Measurements from ENCODE around the gene RASSF3. TPM values are rescaled to one million over a fixed set of nuclear protein-coding genes. Genes with fewer than 3 reads are reported as not detected.
"Not testable (repeated sequence)": the region's sequence is repeated elsewhere in the genome, so short reads cannot be mapped to it uniquely, and the experiment has no call there.

RASSF3 gene
- total and polyA plus RNA-seq, 2 donors: 9.4 to 22.8 TPM

DNA sequence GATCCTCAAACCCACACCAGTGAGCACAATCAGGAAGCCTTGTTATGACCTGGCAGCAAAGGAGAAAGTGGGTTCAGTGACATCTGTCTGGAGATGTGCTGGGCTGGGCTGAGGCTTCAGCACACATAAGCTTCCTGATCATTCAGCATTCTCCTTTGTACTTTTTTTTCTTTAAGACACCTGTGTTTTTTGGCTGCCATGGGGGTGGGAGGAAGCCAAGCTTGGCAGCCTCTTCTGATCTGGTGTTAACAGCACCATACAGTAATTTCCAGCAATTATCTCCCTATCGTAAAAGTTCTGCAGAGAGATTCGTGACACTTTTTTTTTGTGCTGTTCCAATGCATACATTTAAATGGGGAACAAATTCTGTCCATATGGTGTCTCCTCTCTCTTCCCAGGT, 38.9 kb upstream of the RASSF3 start:
- Histone ChIP-seq H3K36me3 (ENCODE audit: control insufficient read depth in 2 of 2, insufficient read depth in 2 of 2, low read length in 1 of 2) (no peaks in the 10 kb centered on the region), H3K4me3 (ENCODE audit: low read length in 2 of 2) (no peak overlapping the region), H3K4me1 (ENCODE audit: control insufficient read depth in 2 of 2, insufficient read depth in 2 of 2, low read length in 2 of 2) (peaks cover 31 to 58% of the 10 kb centered on the region in 2 donors), H3K27ac (ENCODE audit: low read depth in 1 of 2, low read length in 1 of 2) (peak overlapping the region; percentile 73 to 84), H3K27me3 (ENCODE audit: control insufficient read depth in 2 of 2, insufficient read depth in 1 of 2, low read length in 1 of 2) (no peaks in the 10 kb centered on the region), H3K9me3 (ENCODE audit: control insufficient read depth in 2 of 2, insufficient read depth in 1 of 2, low read length in 1 of 2) (peaks cover 0 to 19% of the 10 kb centered on the region in 2 donors)
- DNase-seq (ENCODE audit: low read depth in 6 of 9, low spot score in 9 of 9): peak; percentile 39 to 90 (median 72)
- 3% methylated on average over 2 of the region's 2 CpGs for WGBS

- H3K4me3 ChIP-seq (ENCODE audit: low read length in 2 of 2): no peak overlapping the region
- H3K9me3 ChIP-seq (ENCODE audit: control insufficient read depth in 2 of 2, insufficient read depth in 1 of 2, low read length in 1 of 2): peaks cover 0 to 19% of the 10 kb centered on the region in 2 donors
- peaks cover 31 to 52% of the 10 kb centered on the region in 2 donors for H3K4me1 ChIP-seq (ENCODE audit: control insufficient read depth in 2 of 2, insufficient read depth in 2 of 2, low read length in 2 of 2)
- DNase-seq (ENCODE audit: low read depth in 6 of 9, low spot score in 9 of 9): no peak
- WGBS: 98% methylated on average over 2 of the region's 2 CpGs
- H3K27ac ChIP-seq (ENCODE audit: low read depth in 1 of 2, low read length in 1 of 2): no peak overlapping the region
- no peaks in the 10 kb centered on the region for H3K27me3 ChIP-seq (ENCODE audit: control insufficient read depth in 2 of 2, insufficient read depth in 1 of 2, low read length in 1 of 2)
- no peaks in the 10 kb centered on the region for H3K36me3 ChIP-seq (ENCODE audit: control insufficient read depth in 2 of 2, insufficient read depth in 2 of 2, low read length in 1 of 2)
These were observed 38.1 kb upstream of the RASSF3 start for GRCh38 chr12:64572241-64572640.

DNA sequence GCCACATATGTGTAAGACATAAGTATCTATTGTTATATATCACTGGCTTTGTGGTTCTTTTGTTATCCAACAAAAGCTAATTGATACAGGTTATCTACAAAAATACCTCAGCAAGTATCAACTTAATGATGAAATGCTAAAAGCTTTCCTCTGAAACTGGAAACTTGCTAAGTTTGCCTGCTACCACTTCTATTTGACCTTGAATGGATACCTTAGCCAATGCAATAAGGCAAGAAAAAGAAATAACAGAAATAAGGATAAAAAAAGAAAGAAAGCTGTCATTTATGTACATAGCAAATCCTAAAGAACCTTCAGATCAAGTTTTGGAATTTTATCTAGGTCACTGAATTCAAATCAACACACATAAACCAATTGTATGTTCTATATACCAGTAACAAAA, 35.5 kb upstream of the RASSF3 start:
- Histone ChIP-seq H3K27me3 (ENCODE audit: control insufficient read depth in 2 of 2, insufficient read depth in 1 of 2, low read length in 1 of 2) (no peaks in the 10 kb centered on the region), H3K9me3 (ENCODE audit: control insufficient read depth in 2 of 2, insufficient read depth in 1 of 2, low read length in 1 of 2) (peaks cover 0 to 19% of the 10 kb centered on the region in 2 donors), H3K4me3 (ENCODE audit: low read length in 2 of 2) (no peak overlapping the region), H3K4me1 (ENCODE audit: control insufficient read depth in 2 of 2, insufficient read depth in 2 of 2, low read length in 2 of 2) (peaks cover 22 to 26% of the 10 kb centered on the region in 2 donors), H3K27ac (ENCODE audit: low read depth in 1 of 2, low read length in 1 of 2) (no peak overlapping the region), H3K36me3 (ENCODE audit: control insufficient read depth in 2 of 2, insufficient read depth in 2 of 2, low read length in 1 of 2) (no peaks in the 10 kb centered on the region)
- no peak for DNase-seq (ENCODE audit: low read depth in 6 of 9, low spot score in 9 of 9)

- Histone ChIP-seq H3K36me3 (ENCODE audit: control insufficient read depth in 2 of 2, insufficient read depth in 2 of 2, low read length in 1 of 2) (no peaks in the 10 kb centered on the region), H3K27ac (ENCODE audit: low read depth in 1 of 2, low read length in 1 of 2) (no peak overlapping the region), H3K27me3 (ENCODE audit: control insufficient read depth in 2 of 2, insufficient read depth in 1 of 2, low read length in 1 of 2) (no peaks in the 10 kb centered on the region), H3K4me3 (ENCODE audit: low read length in 2 of 2) (no peak overlapping the region), H3K9me3 (ENCODE audit: control insufficient read depth in 2 of 2, insufficient read depth in 1 of 2, low read length in 1 of 2) (peaks cover 0 to 18% of the 10 kb centered on the region in 2 donors), H3K4me1 (ENCODE audit: control insufficient read depth in 2 of 2, insufficient read depth in 2 of 2, low read length in 2 of 2) (peaks cover 4% of the 10 kb centered on the region in 2 donors)
- WGBS: 99% methylated on average over 4 of the region's 4 CpGs
- DNase-seq (ENCODE audit: low read depth in 6 of 9, low spot score in 9 of 9): no peak
These were observed 33.2 kb upstream of the RASSF3 start for GRCh38 chr12:64577046-64577445.

DNA sequence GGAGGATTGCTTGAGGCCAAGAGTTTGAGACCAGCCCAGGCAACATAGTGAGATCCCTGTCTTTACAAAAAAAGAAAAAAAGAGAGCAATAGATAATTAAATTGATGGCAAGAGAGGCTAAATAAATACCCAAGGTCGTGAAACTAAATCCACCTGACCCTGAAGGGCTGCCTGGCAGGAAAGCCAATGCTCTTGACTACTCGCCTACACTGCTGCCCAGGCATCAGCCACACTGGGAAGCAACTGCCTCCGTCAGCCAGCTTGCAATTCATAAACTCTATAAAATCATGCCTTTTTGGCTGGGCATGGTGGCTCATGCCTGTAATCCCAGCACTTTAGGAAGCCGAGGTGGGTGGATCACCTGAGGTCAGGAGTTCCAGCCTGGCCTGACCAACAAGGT, 31.7 kb upstream of the RASSF3 start:
- Histone ChIP-seq H3K27me3 (ENCODE audit: control insufficient read depth in 2 of 2, insufficient read depth in 1 of 2, low read length in 1 of 2) (no peaks in the 10 kb centered on the region), H3K36me3 (ENCODE audit: control insufficient read depth in 2 of 2, insufficient read depth in 2 of 2, low read length in 1 of 2) (no peaks in the 10 kb centered on the region), H3K9me3 (ENCODE audit: control insufficient read depth in 2 of 2, insufficient read depth in 1 of 2, low read length in 1 of 2) (peaks cover 0 to 15% of the 10 kb centered on the region in 2 donors), H3K4me1 (ENCODE audit: control insufficient read depth in 2 of 2, insufficient read depth in 2 of 2, low read length in 2 of 2) (peaks cover under 1 to 11% of the 10 kb centered on the region in 2 donors), H3K27ac (ENCODE audit: low read depth in 1 of 2, low read length in 1 of 2) (no peak overlapping the region), H3K4me3 (ENCODE audit: low read length in 2 of 2) (no peak overlapping the region)
- 96% methylated on average over 4 of the region's 4 CpGs for WGBS
- no peak for DNase-seq (ENCODE audit: low read depth in 6 of 9, low spot score in 9 of 9)

GRCh38 chr12:64580681-64581080, 29.6 kb upstream of the RASSF3 start:
- H3K27me3 ChIP-seq (ENCODE audit: control insufficient read depth in 2 of 2, insufficient read depth in 1 of 2, low read length in 1 of 2): no peaks in the 10 kb centered on the region
- DNase-seq (ENCODE audit: low read depth in 6 of 9, low spot score in 9 of 9): no peak
- WGBS: 97% methylated on average over 2 of the region's 2 CpGs
- no peak overlapping the region for H3K27ac ChIP-seq (ENCODE audit: low read depth in 1 of 2, low read length in 1 of 2)
- H3K4me1 ChIP-seq (ENCODE audit: control insufficient read depth in 2 of 2, insufficient read depth in 2 of 2, low read length in 2 of 2): peaks cover 7 to 18% of the 10 kb centered on the region in 2 donors
- peaks cover 0 to 3% of the 10 kb centered on the region in 2 donors for H3K9me3 ChIP-seq (ENCODE audit: control insufficient read depth in 2 of 2, insufficient read depth in 1 of 2, low read length in 1 of 2)
- no peaks in the 10 kb centered on the region for H3K36me3 ChIP-seq (ENCODE audit: control insufficient read depth in 2 of 2, insufficient read depth in 2 of 2, low read length in 1 of 2)
- no peak overlapping the region for H3K4me3 ChIP-seq (ENCODE audit: low read length in 2 of 2)

DNA sequence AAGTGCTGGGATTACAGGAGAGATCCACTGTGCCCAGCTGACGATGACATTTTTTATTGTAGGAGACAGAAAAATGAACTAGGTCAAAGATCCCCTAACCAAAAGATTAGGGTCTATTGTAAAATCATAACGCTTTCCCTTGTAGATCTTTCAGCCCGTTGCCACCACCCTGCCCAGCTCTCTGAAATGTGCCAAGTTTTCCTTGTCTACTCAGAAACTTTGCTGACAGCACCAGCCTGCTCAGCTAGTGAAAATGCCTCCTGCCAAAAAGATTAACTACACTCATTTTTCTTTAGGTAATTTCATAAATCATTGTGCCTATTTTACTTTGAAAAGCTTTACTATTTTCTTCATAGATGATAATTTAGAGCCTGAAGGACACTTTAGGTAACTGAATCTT, 28.2 kb upstream of the RASSF3 start:
- Histone ChIP-seq H3K4me3 (ENCODE audit: low read length in 2 of 2) (no peak overlapping the region), H3K36me3 (ENCODE audit: control insufficient read depth in 2 of 2, insufficient read depth in 2 of 2, low read length in 1 of 2) (no peaks in the 10 kb centered on the region), H3K27ac (ENCODE audit: low read depth in 1 of 2, low read length in 1 of 2) (no peak overlapping the region), H3K9me3 (ENCODE audit: control insufficient read depth in 2 of 2, insufficient read depth in 1 of 2, low read length in 1 of 2) (no peaks in the 10 kb centered on the region), H3K4me1 (ENCODE audit: control insufficient read depth in 2 of 2, insufficient read depth in 2 of 2, low read length in 2 of 2) (peaks cover 7 to 18% of the 10 kb centered on the region in 2 donors), H3K27me3 (ENCODE audit: control insufficient read depth in 2 of 2, insufficient read depth in 1 of 2, low read length in 1 of 2) (no peaks in the 10 kb centered on the region)
- 96% methylated on average over 3 of the region's 3 CpGs for WGBS
- DNase-seq (ENCODE audit: low read depth in 6 of 9, low spot score in 9 of 9): no peak

DNA sequence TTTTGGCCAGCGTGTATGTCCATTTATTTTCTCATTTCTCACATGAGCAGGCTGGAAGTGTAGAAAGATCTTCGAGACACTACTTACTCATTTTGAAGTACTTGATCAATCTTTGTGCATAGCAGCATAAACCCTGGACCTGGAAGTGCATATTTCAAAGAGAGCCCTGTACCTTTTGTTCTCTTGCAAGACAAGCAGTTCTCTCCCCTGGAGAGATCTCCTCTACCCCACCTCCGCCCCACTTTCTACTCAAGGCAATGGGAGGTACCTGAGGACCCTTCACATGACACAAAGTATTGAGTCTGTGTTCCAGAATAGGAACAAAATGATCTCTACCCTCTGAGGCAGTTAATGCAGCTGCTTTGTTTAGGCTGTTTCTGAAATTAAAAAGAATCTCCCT, 27.4 kb upstream of the RASSF3 start:
- Histone ChIP-seq H3K4me3 (ENCODE audit: low read length in 2 of 2) (no peak overlapping the region), H3K27ac (ENCODE audit: low read depth in 1 of 2, low read length in 1 of 2) (no peak overlapping the region), H3K27me3 (ENCODE audit: control insufficient read depth in 2 of 2, insufficient read depth in 1 of 2, low read length in 1 of 2) (no peaks in the 10 kb centered on the region), H3K9me3 (ENCODE audit: control insufficient read depth in 2 of 2, insufficient read depth in 1 of 2, low read length in 1 of 2) (no peaks in the 10 kb centered on the region), H3K36me3 (ENCODE audit: control insufficient read depth in 2 of 2, insufficient read depth in 2 of 2, low read length in 1 of 2) (no peaks in the 10 kb centered on the region), H3K4me1 (ENCODE audit: control insufficient read depth in 2 of 2, insufficient read depth in 2 of 2, low read length in 2 of 2) (peaks cover 7 to 18% of the 10 kb centered on the region in 2 donors)
- DNase-seq (ENCODE audit: low read depth in 6 of 9, low spot score in 9 of 9): no peak
- WGBS: 97% methylated on average over 3 of the region's 3 CpGs

DNA sequence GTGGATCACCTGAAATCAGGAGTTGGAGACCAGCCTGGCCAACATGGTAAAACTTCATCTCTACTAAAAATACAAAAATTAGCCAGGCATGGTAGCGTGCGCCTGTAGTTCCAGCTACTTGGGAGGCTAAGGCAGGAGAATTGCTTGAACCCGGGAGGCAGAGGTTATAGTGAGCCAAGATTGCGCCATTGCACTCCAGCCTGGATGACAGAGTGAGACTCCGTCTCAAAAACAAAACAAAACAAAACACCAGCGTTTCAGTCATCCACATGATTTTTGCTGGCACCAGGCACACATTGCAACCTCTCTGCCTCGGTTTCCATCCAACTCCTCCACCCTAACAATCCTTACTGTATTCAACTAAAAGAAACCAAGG, 26.9 kb upstream of the RASSF3 start:
- H3K4me3 ChIP-seq (ENCODE audit: low read length in 2 of 2); H3K36me3 ChIP-seq (ENCODE audit: control insufficient read depth in 2 of 2, insufficient read depth in 2 of 2, low read length in 1 of 2); DNase-seq (ENCODE audit: low read depth in 6 of 9, low spot score in 9 of 9); H3K27ac ChIP-seq (ENCODE audit: low read depth in 1 of 2, low read length in 1 of 2); H3K27me3 ChIP-seq (ENCODE audit: control insufficient read depth in 2 of 2, insufficient read depth in 1 of 2, low read length in 1 of 2); H3K9me3 ChIP-seq (ENCODE audit: control insufficient read depth in 2 of 2, insufficient read depth in 1 of 2, low read length in 1 of 2): not testable (repeated sequence)
- WGBS: 95% methylated on average over 7 of the region's 7 CpGs
- peaks cover 7 to 18% of the 10 kb centered on the region in 2 donors for H3K4me1 ChIP-seq (ENCODE audit: control insufficient read depth in 2 of 2, insufficient read depth in 2 of 2, low read length in 2 of 2)

Measured in thymus (tissue), 11 donors.